HepG2 (cell line): ENCODE measurements around the gene ZNF132. TPM values are rescaled to one million over a fixed set of nuclear protein-coding genes. Genes with fewer than 3 reads are reported as not detected.

Source experiments
- ATAC-seq: fragments of 200-7000 bp; cut with Tn5 transposase; 3 replicates; pipeline ENCODE4 v1.9.1; 2020; ENCODE audit warnings: mild to moderate bottlenecking, moderate library complexity
- BruUV-seq: library from RNA; stranded (reverse); fragments of 400-500 nt; replicated peaks from 2 replicates; lab custom pipeline; 2021; lab: Mats Ljungman, UMichigan
- CTCF ChIA-PET: fragments of 300-600 bp; formaldehyde crosslinking; extraction: SDS; loops from one replicate; lab custom pipeline; 2021; ENCODE audit warnings: low total read pairs, inconsistent platforms, low intra/inter-chr PET ratio; lab: Yijun Ruan, JAX
- POLR2A ChIA-PET: fragments of 350-600 bp; sonication (Branson Sonifier 250); formaldehyde crosslinking; loops from one replicate; lab custom pipeline; 2020; ENCODE audit warnings: antibody characterized with exemption, inconsistent platforms; lab: Yijun Ruan, JAX
- DNase-seq: peaks from one replicate; pipeline ENCODE4 v3.0.0-alpha.2; 2015; ENCODE audit warnings: low spot score
- FAIRE-seq: peaks from 3 replicates; lab custom pipeline; 2011; peaks lifted over from hg19 to GRCh38; lab: Jason Lieb, UNC
- H2AFZ ChIP-seq: one replicate; pipeline ENCODE4 v1.6.1; 2011; ENCODE audit warnings: low read length, inconsistent platforms
- H3K27ac ChIP-seq: fragments of 300-600 bp; 3 replicates; pipeline ENCODE4 v1.8.0; 2011; ENCODE audit warnings: mixed run types, mild to moderate bottlenecking, mixed read lengths, low read length, inconsistent platforms; ENCODE audit not compliant: insufficient read depth; ENCODE audit errors: extremely low read length
- H3K27me3 ChIP-seq, 2 experiments: fragments of 200-600 bp in 1 of 2; 2 replicates in 1 of 2; 3 replicates in 1 of 2; pipeline versions ENCODE4 v1.6.0 to v1.8.0; 2011; ENCODE audit warnings: low read length in 2 of 2, mild to moderate bottlenecking in 2 of 2, moderate library complexity in 2 of 2, inconsistent platforms in 1 of 2; ENCODE audit not compliant: insufficient read depth in 2 of 2, control insufficient read depth in 1 of 2
- H3K36me3 ChIP-seq, 2 experiments: fragments of 200-600 bp in 1 of 2; replicated peaks in 1 of 2; 2 replicates in 1 of 2; 3 replicates in 1 of 2; pipeline versions ENCODE4 v1.5.1 to v1.8.0; 2011; ENCODE audit warnings: low read length in 2 of 2, inconsistent platforms in 1 of 2; ENCODE audit not compliant: insufficient read depth in 2 of 2, control insufficient read depth in 1 of 2
- H3K4me1 ChIP-seq: 2 replicates; pipeline ENCODE4 v1.5.1; 2012; ENCODE audit warnings: low read length, inconsistent platforms; ENCODE audit not compliant: insufficient read depth
- H3K4me2 ChIP-seq: 2 replicates; pipeline ENCODE4 v1.6.0; 2011; ENCODE audit warnings: low read depth, low read length, inconsistent platforms
- H3K4me3 ChIP-seq, 3 experiments: fragments of 200-600 bp in 1 of 3; sonication (generic), shearing (Covaris generic) in 1 of 3; replicated peaks in 1 of 3; 2 replicates each; pipeline ENCODE4 v1.5.1; 2011 to 2016; ENCODE audit warnings: low read length in 3 of 3, inconsistent platforms in 2 of 3, low read depth in 2 of 3, mild to moderate bottlenecking in 2 of 3, control low read depth in 1 of 3, mixed read lengths in 1 of 3; ENCODE audit not compliant: insufficient read depth in 1 of 3
- H3K79me2 ChIP-seq: one replicate; pipeline ENCODE4 v1.6.1; 2011; ENCODE audit warnings: low read length, inconsistent platforms; ENCODE audit not compliant: insufficient read depth
- H3K9ac ChIP-seq: 2 replicates; pipeline ENCODE4 v1.6.0; 2011; ENCODE audit warnings: mild to moderate bottlenecking, low read depth, low read length, inconsistent platforms; ENCODE audit not compliant: insufficient read depth
- H3K9me3 ChIP-seq: 2 replicates; pipeline ENCODE4 v1.5.1; 2012; ENCODE audit warnings: mild to moderate bottlenecking, low read length
- H4K20me1 ChIP-seq: 2 replicates; pipeline ENCODE4 v1.6.0; 2011; ENCODE audit warnings: inconsistent platforms, mild to moderate bottlenecking, low read length, moderate library complexity; ENCODE audit not compliant: insufficient read depth
- CSRNP2 ChIP-seq: sonication (generic); formaldehyde crosslinking; conservative IDR thresholded peaks from 2 replicates; pipeline ENCODE4 v1.8.0; 2022; ENCODE audit warnings: low read depth, missing genetic modification reagents
- GFI1 ChIP-seq: sonication (generic); formaldehyde crosslinking; IDR thresholded peaks from 2 replicates; pipeline ENCODE4 v1.5.0; 2020; ENCODE audit warnings: missing genetic modification reagents, mild to moderate bottlenecking, borderline replicate concordance
- HOXA3 ChIP-seq: sonication (generic); formaldehyde crosslinking; IDR thresholded peaks from 2 replicates; pipeline ENCODE4 v1.5.0; 2020; ENCODE audit warnings: missing genetic modification reagents
- KDM5B ChIP-seq: sonication (generic); formaldehyde crosslinking; IDR thresholded peaks from 2 replicates; pipeline ENCODE4 v1.4.0; 2020; ENCODE audit warnings: missing genetic modification reagents, mild to moderate bottlenecking, borderline replicate concordance
- MAX ChIP-seq: IDR thresholded peaks from 2 replicates; pipeline ENCODE4 v1.6.1; 2012; ENCODE audit warnings: inconsistent platforms
- PLSCR1 ChIP-seq: sonication (generic); formaldehyde crosslinking; IDR thresholded peaks from 2 replicates; pipeline ENCODE4 v1.5.0; 2020; ENCODE audit warnings: missing genetic modification reagents, mild to moderate bottlenecking, borderline replicate concordance
- RORA ChIP-seq: sonication (generic); formaldehyde crosslinking; IDR thresholded peaks from 2 replicates; pipeline ENCODE4 v1.5.0; 2020; ENCODE audit warnings: mild to moderate bottlenecking, missing genetic modification reagents, moderate library complexity
- SIX4 ChIP-seq: sonication (generic); formaldehyde crosslinking; IDR thresholded peaks from 2 replicates; pipeline ENCODE4 v1.4.0; 2020; ENCODE audit warnings: missing genetic modification reagents
- ZBTB42 ChIP-seq: sonication (generic); formaldehyde crosslinking; IDR thresholded peaks from 2 replicates; pipeline ENCODE4 v1.5.0; 2020; ENCODE audit warnings: mild to moderate bottlenecking, missing genetic modification reagents
- ZMYM2 ChIP-seq: sonication (generic); formaldehyde crosslinking; IDR thresholded peaks from 2 replicates; pipeline ENCODE4 v1.8.0; 2022; ENCODE audit warnings: mild to moderate bottlenecking, missing genetic modification reagents
- ZNF10 ChIP-seq: sonication (generic); formaldehyde crosslinking; IDR thresholded peaks from 2 replicates; pipeline ENCODE4 v1.4.0; 2020; ENCODE audit warnings: mild to moderate bottlenecking, low read depth, missing genetic modification reagents, borderline replicate concordance
- ZNF253 ChIP-seq: sonication (generic); formaldehyde crosslinking; IDR thresholded peaks from 2 replicates; pipeline ENCODE4 v1.8.0; 2022; ENCODE audit warnings: mild to moderate bottlenecking, missing genetic modification reagents, borderline replicate concordance
- ZNF264 ChIP-seq: sonication (generic); formaldehyde crosslinking; IDR thresholded peaks from 2 replicates; pipeline ENCODE4 v1.4.0; 2020; ENCODE audit warnings: missing genetic modification reagents
- ZNF367 ChIP-seq: sonication (generic); formaldehyde crosslinking; IDR thresholded peaks from 2 replicates; pipeline ENCODE4 v1.4.0; 2020; ENCODE audit warnings: missing genetic modification reagents, borderline replicate concordance
- ZNF674 ChIP-seq: sonication (generic); formaldehyde crosslinking; IDR thresholded peaks from 2 replicates; pipeline ENCODE4 v1.5.0; 2020; ENCODE audit warnings: low read depth, mild to moderate bottlenecking, missing genetic modification reagents
- WGBS: methylation state at CpG from one replicate; pipeline ENCODE4 v1.1.6; 2017; ENCODE audit warnings: low lambda C conversion rate; 5-methylcytosine and 5-hydroxymethylcytosine counted together
- in situ Hi-C: cut with HindIII; loops from 2 replicates; pipeline ENCODE4 v1.10.0; 2017; ENCODE audit warnings: low pct_unique_long_range_greater_than_20kb; ENCODE audit not compliant: extremely low pct_ligation_motif_present
- intact Hi-C: fragments of 100-400 bp; cut with micrococcal nuclease; formaldehyde crosslinking; loops from one replicate; pipeline ENCODE4 v1.10.0; 2022; ENCODE audit not compliant: unreplicated experiment
- polyA plus RNA-seq, 8 experiments: library from polyadenylated mRNA; depleted of rRNA in 3 of 8; stranded (reverse) in 7 of 8; unstranded in 1 of 8; fragments of >200 nt; fragmentation: Illumina TruSeq in 4 of 8; extraction: Trizol in 4 of 8; gene quantifications; 2 replicates each; pipeline versions ENCODE4 v1.2.1 to v1.2.3, GENCODE V29; 2011 to 2016; ENCODE audit warnings: low read depth in 4 of 8, missing spikeins in 1 of 8, mixed read lengths in 1 of 8; ENCODE audit not compliant: insufficient read depth in 1 of 8
- total RNA-seq, 5 experiments: library from RNA; depleted of rRNA; stranded (reverse); fragments of >200 nt; fragmentation: Illumina TruSeq; extraction: Trizol; gene quantifications; 2 replicates each; pipeline ENCODE4 v1.2.3, GENCODE V29; 2016; ENCODE audit warnings: low read depth in 1 of 5

The ZNF132 gene
- total and polyA plus RNA-seq, 2 of the 13 experiments (the other 11 are each of a cell fraction or from before 2014, with no cell fraction given) = not detected

- DNase-seq (no peak), FAIRE-seq (no peak), ATAC-seq (no peak)
- BruUV-seq = no TSS peak
- Histone ChIP-seq H3K4me1 (peaks cover 32% of the 10 kb centered on the region), H3K27ac (no peak overlapping the region), H3K9ac (no peak overlapping the region), H3K4me2 (no peak overlapping the region), H3K9me3 (no peaks in the 10 kb centered on the region), H2AFZ (no peak overlapping the region), H3K4me3 (no peak overlapping the region), H3K79me2 (peaks cover 4% of the 10 kb centered on the region), H4K20me1 (peaks cover 17% of the 10 kb centered on the region; the same call in 1 of the 2 replicates), H3K27me3 (no peaks in the 10 kb centered on the region), H3K36me3 (peaks cover 10 to 22% of the 10 kb centered on the region in 2 experiments)
- CTCF ChIA-PET = no interaction called here
- in situ Hi-C loops (no loop called here), intact Hi-C loops (no loop called here)
- no peak for TF ChIP-seq ZMYM2 (CRISPR knock-in tag)
- TF ChIP-seq ZNF10 = no peak
- 11% methylated on average over 2 of the region's 4 CpGs for WGBS
- POLR2A ChIA-PET = interaction anchor here (1.3 kb wide), 1 partner anchor 10 kb away, joined by 3 read pairs; the partner anchor contains the start of gene ZNF584
Measured at GRCh38 chr19:58398087-58398486, 41.9 kb downstream of the ZNF132 start.

- peaks cover 17% of the 10 kb centered on the region; the same call in 1 of the 2 replicates for H4K20me1 ChIP-seq
- no peak for DNase-seq
- 89% methylated on average over 4 of the region's 7 CpGs for WGBS
- no peak overlapping the region for H3K27ac ChIP-seq
- H3K79me2 ChIP-seq = peaks cover 4% of the 10 kb centered on the region
- no peaks in the 10 kb centered on the region for H3K27me3 ChIP-seq
- in situ Hi-C loops (no loop called here), intact Hi-C loops (no loop called here)
- no peak overlapping the region for H3K9ac ChIP-seq
- ChIA-PET CTCF (no interaction called here), POLR2A (interaction anchor here (1.3 kb wide), 1 partner anchor 11 kb away, joined by 3 read pairs; the partner anchor contains the start of gene ZNF584)
- no peak for FAIRE-seq
- TF ChIP-seq MAX = no peak
- no peak for TF ChIP-seq KDM5B (CRISPR knock-in tag)
- TF ChIP-seq ZNF367 (CRISPR knock-in tag) = no peak
- no peak for TF ChIP-seq RORA
- TF ChIP-seq ZNF253 (CRISPR knock-in tag) = no peak
- no peak for TF ChIP-seq ZNF264
- TF ChIP-seq PLSCR1 (CRISPR knock-in tag) = no peak
- TF ChIP-seq HOXA3 (CRISPR knock-in tag) = no peak
- no peak for TF ChIP-seq CSRNP2
- no peak for TF ChIP-seq ZNF674 (CRISPR knock-in tag)
- TF ChIP-seq SIX4 (CRISPR knock-in tag) = no peak
- no peak for TF ChIP-seq ZBTB42 (CRISPR knock-in tag)
- TF ChIP-seq GFI1 (CRISPR knock-in tag) = no peak
- BruUV-seq = no TSS peak
- H3K36me3 ChIP-seq = peaks cover 12 to 27% of the 10 kb centered on the region in 2 experiments
- no peak overlapping the region for H3K4me2 ChIP-seq
- H3K4me3 ChIP-seq = no peak overlapping the region
- H2AFZ ChIP-seq = no peak overlapping the region
- H3K4me1 ChIP-seq = peaks cover 27% of the 10 kb centered on the region
- no peaks in the 10 kb centered on the region for H3K9me3 ChIP-seq
- peak; percentile 0; the same call in 2 of the 3 replicates for ATAC-seq
Measured at GRCh38 chr19:58397533-58398037, 42.4 kb downstream of the ZNF132 start.
